ENCODE results near the gene TM2D3. TPM values are rescaled to one million over a fixed set of nuclear protein-coding genes. Genes with fewer than 3 reads are reported as not detected.

Gene TM2D3
- total RNA-seq, 1 experiment from 2014 or later, result 48.8 TPM

DNA sequence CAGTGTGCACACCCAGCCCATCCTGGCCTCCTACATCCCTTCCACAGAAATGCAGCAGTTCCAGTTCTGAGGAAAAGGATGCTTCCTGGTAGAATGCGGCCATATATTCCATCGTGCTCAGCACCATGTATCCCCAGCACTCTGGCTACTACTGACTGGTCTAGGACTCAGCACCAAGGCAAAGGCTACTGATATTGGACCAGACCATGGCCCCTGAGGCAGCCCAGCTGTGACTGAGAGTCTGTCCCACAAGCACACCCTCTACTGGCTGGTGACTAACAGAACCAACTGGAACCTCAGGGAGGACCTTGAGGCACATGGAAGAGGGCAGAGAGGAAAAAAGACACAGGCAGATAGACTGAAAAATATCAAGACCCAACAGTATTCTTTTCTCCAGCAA, 42.1 kb upstream of the TM2D3 start:
- DNase-seq, result no peak
- TF ChIP-seq, protein P1, sequence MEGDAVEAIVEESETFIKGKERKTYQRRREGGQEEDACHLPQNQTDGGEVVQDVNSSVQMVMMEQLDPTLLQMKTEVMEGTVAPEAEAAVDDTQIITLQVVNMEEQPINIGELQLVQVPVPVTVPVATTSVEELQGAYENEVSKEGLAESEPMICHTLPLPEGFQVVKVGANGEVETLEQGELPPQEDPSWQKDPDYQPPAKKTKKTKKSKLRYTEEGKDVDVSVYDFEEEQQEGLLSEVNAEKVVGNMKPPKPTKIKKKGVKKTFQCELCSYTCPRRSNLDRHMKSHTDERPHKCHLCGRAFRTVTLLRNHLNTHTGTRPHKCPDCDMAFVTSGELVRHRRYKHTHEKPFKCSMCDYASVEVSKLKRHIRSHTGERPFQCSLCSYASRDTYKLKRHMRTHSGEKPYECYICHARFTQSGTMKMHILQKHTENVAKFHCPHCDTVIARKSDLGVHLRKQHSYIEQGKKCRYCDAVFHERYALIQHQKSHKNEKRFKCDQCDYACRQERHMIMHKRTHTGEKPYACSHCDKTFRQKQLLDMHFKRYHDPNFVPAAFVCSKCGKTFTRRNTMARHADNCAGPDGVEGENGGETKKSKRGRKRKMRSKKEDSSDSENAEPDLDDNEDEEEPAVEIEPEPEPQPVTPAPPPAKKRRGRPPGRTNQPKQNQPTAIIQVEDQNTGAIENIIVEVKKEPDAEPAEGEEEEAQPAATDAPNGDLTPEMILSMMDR (IDR thresholded peaks at IDR 0.05; ENCODE audit: unreplicated experiment), result no peak
- H3K9me3 Mint-ChIP-seq (ENCODE audit: low read depth, unreplicated experiment), result no peaks in the 10 kb centered on the region
- no peaks in the 10 kb centered on the region for H3K27me3 Mint-ChIP-seq (ENCODE audit: unreplicated experiment)
- H3K36me3 Mint-ChIP-seq (ENCODE audit: insufficient read depth, unreplicated experiment), result peaks cover 5% of the 10 kb centered on the region
- CTCF ChIA-PET, result no interaction called here
- no peaks in the 10 kb centered on the region for H3K4me1 Mint-ChIP-seq (ENCODE audit: low read depth, unreplicated experiment)
- no TSS peak for BruUV-seq (replicated peaks)
- H3K4me3 Mint-ChIP-seq (ENCODE audit: low read depth, unreplicated experiment), result no peak overlapping the region
- intact Hi-C loops (cut with micrococcal nuclease; ENCODE audit: unreplicated experiment), result no loop called here
- no peak overlapping the region for H3K27ac Mint-ChIP-seq (ENCODE audit: unreplicated experiment)

DNA sequence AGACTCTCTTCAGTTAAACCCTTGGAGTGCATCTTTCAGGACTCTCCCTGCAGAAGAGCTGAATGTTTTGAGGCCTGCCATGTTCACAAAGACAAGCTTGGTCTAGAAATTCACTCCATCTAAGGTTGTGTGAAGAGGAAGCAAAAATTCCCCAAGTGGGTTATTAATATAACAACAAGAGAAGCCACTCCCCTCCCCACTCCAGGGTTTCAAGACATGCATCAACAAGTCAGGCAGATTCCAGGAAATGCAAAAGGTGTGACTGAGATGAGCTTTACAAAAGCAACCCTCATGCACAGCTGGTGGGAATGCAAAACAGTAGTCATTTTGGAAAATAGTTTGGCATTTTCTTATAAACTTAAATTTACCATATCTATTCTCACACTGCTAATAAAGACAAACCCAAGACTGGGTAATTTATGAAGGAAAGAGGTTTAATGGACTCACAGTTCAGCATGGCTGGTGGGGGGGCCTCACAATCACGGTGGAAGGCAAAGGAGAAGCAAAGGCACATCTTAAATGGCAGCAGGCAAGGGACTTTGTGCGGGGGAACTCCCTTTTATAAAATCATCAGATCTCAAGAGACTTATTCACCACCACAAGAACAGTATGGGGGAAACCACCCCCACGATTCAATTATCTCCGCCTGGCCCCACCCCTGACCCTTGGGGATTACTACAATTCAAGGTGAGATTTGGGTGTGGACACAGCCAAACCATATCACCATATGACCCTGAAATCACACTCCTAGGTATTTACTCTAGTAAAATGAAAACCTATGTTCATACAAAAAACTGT, 40.8 kb upstream of the TM2D3 start:
- DNase-seq, result no peak
- no TSS peak for BruUV-seq (replicated peaks)
- intact Hi-C loops (cut with micrococcal nuclease; ENCODE audit: unreplicated experiment), result no loop called here
- Mint-ChIP-seq H3K4me1 (ENCODE audit: low read depth, unreplicated experiment) (no peaks in the 10 kb centered on the region), H3K36me3 (ENCODE audit: insufficient read depth, unreplicated experiment) (peaks cover 5% of the 10 kb centered on the region), H3K27me3 (ENCODE audit: unreplicated experiment) (no peaks in the 10 kb centered on the region), H3K4me3 (ENCODE audit: low read depth, unreplicated experiment) (no peak overlapping the region), H3K27ac (ENCODE audit: unreplicated experiment) (no peak overlapping the region), H3K9me3 (ENCODE audit: low read depth, unreplicated experiment) (no peaks in the 10 kb centered on the region)
- TF ChIP-seq, protein P1 (IDR thresholded peaks at IDR 0.05; ENCODE audit: unreplicated experiment), result no peak
- CTCF ChIA-PET, result no interaction called here

DNA sequence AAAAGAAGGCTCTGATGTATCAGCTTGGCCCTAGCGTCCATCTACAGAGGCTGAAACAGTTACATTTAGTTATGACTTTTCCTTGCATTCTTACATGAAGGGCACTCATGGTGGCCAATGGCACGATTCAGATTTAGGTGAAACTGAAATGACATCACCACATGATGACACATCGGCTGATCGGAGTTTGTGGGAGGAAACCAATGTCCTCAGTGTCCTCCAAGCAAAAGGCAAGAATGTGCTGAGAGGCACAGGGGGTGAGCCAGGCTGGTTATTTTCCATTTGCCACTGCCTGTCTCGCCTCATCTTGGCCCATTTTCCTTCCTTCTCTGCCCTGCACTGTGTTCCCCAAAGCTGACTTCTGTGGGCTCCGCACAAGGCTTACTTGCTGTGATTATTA, 37.7 kb upstream of the TM2D3 start:
- H3K27ac Mint-ChIP-seq (ENCODE audit: unreplicated experiment), result no peak overlapping the region
- intact Hi-C loops (cut with micrococcal nuclease; ENCODE audit: unreplicated experiment), result loop anchor here (1.0 kb wide), 1 partner anchor 23 kb away; no protein-coding TSS in a partner anchor
- no peaks in the 10 kb centered on the region for H3K27me3 Mint-ChIP-seq (ENCODE audit: unreplicated experiment)
- H3K36me3 Mint-ChIP-seq (ENCODE audit: insufficient read depth, unreplicated experiment), result peaks cover 5% of the 10 kb centered on the region
- BruUV-seq (replicated peaks), result no TSS peak
- no peaks in the 10 kb centered on the region for H3K4me1 Mint-ChIP-seq (ENCODE audit: low read depth, unreplicated experiment)
- no peak overlapping the region for H3K4me3 Mint-ChIP-seq (ENCODE audit: low read depth, unreplicated experiment)
- no peaks in the 10 kb centered on the region for H3K9me3 Mint-ChIP-seq (ENCODE audit: low read depth, unreplicated experiment)
- CTCF ChIA-PET, result no interaction called here
- DNase-seq, result no peak
- TF ChIP-seq, protein P1 (IDR thresholded peaks at IDR 0.05; ENCODE audit: unreplicated experiment), result no peak

DNA sequence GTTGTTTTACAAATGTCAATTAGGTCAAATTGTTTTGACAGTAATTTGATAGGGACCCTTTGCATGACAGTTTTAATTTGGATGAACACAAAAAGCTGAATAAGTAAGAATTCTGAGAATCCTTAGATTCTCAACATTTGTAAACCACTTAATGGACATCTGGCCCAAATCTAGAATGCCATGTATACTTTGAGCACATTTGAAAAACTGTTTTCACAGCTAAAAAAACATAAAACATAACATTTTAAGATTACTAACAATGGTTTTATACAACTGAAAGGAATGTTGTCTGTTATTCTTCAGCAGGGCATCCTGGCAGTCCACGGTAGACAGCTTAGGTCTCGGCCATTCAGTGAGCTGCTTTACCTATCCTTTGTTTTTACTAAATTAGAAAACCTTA, 34.5 kb upstream of the TM2D3 start:
- no peaks in the 10 kb centered on the region for H3K27me3 Mint-ChIP-seq (ENCODE audit: unreplicated experiment)
- no peak overlapping the region for H3K4me3 Mint-ChIP-seq (ENCODE audit: low read depth, unreplicated experiment)
- CTCF ChIA-PET, result interaction anchor here (0.6 kb wide), 1 partner anchor 219 kb away, joined by 3 read pairs; no protein-coding TSS in a partner anchor
- intact Hi-C loops (cut with micrococcal nuclease; ENCODE audit: unreplicated experiment), result no loop called here
- DNase-seq, result no peak
- TF ChIP-seq, protein P1 (IDR thresholded peaks at IDR 0.05; ENCODE audit: unreplicated experiment), result no peak
- H3K27ac Mint-ChIP-seq (ENCODE audit: unreplicated experiment), result no peak overlapping the region
- H3K4me1 Mint-ChIP-seq (ENCODE audit: low read depth, unreplicated experiment), result no peaks in the 10 kb centered on the region
- no peaks in the 10 kb centered on the region for H3K9me3 Mint-ChIP-seq (ENCODE audit: low read depth, unreplicated experiment)
- no peaks in the 10 kb centered on the region for H3K36me3 Mint-ChIP-seq (ENCODE audit: insufficient read depth, unreplicated experiment)
- BruUV-seq (replicated peaks), result no TSS peak

Data from Calu3 (cell line).